ENCODE measurements around the gene KCNV2.

DNA sequence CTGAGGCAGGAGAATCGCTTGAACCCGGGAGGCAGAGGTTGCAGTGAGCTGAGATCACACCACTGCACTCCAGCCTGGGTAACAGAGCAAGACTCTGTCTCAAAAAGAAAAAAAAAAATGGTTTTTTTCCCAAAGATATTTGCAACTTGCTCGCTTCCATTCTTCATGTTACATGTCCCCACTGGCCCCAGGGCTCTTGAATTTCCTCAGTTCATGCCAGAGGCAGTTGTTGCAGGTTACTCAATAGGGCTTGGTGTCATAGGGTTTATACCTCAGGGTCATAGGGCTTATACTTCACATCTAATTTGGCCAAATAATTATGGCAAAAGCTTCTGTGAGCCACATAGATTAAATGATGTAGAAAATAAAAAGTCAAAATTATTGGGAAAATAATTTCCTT lies 44.1 kb upstream of the KCNV2 start:
- TF ChIP-seq LEF1 (IDR thresholded peaks at IDR 0.05; ENCODE audit: borderline replicate concordance) (no peak), ARNT (IDR thresholded peaks at IDR 0.05) (no peak), FOXK2 (IDR thresholded peaks at IDR 0.05) (no peak), BHLHE40 (IDR thresholded peaks at IDR 0.05; ENCODE audit: borderline replicate concordance) (no peak), TARDBP (IDR thresholded peaks at IDR 0.05) (no peak), HDGF (IDR thresholded peaks at IDR 0.05; ENCODE audit: borderline replicate concordance) (no peak), FOXM1 (IDR thresholded peaks at IDR 0.05; ENCODE audit: borderline replicate concordance) (no peak), SUZ12 (IDR thresholded peaks at IDR 0.05) (no peak), CTBP1 (IDR thresholded peaks at IDR 0.05; ENCODE audit: borderline replicate concordance) (no peak), SP1 (IDR thresholded peaks at IDR 0.05) (no peak)
- TF ChIP-seq, protein P1, sequence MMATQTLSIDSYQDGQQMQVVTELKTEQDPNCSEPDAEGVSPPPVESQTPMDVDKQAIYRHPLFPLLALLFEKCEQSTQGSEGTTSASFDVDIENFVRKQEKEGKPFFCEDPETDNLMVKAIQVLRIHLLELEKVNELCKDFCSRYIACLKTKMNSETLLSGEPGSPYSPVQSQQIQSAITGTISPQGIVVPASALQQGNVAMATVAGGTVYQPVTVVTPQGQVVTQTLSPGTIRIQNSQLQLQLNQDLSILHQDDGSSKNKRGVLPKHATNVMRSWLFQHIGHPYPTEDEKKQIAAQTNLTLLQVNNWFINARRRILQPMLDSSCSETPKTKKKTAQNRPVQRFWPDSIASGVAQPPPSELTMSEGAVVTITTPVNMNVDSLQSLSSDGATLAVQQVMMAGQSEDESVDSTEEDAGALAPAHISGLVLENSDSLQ (IDR thresholded peaks at IDR 0.05) = no peak
